Measurements from ENCODE around the gene PRDX5. TPM values are rescaled to one million over a fixed set of nuclear protein-coding genes. Genes with fewer than 3 reads are reported as not detected.

PRDX5 gene
- total RNA-seq, 1 experiment from 2014 or later: 306 TPM

- peaks cover 2% of the 10 kb centered on the region for H3K36me3 ChIP-seq (ENCODE audit: control insufficient read depth, insufficient read depth, low read length)
- Mint-ChIP-seq H3K4me1 (ENCODE audit: low read depth, unreplicated experiment) (peaks cover 17% of the 10 kb centered on the region), H3K36me3 (ENCODE audit: insufficient read depth, unreplicated experiment) (peaks cover 73% of the 10 kb centered on the region), H3K4me3 (ENCODE audit: unreplicated experiment) (peak overlapping the region; percentile 89), H3K27ac (ENCODE audit: unreplicated experiment) (peak overlapping the region; percentile 95), H3K27me3 (ENCODE audit: insufficient read depth, unreplicated experiment) (no peaks in the 10 kb centered on the region), H3K9me3 (ENCODE audit: unreplicated experiment) (no peaks in the 10 kb centered on the region)
- no peak for TF ChIP-seq CTCF (IDR thresholded peaks at IDR 0.05; ENCODE audit: insufficient read depth in 1 of 2, low read depth in 1 of 2, low read length in 1 of 2, severe bottlenecking in 1 of 2, unreplicated experiment in 1 of 2)
- peak overlapping the region; percentile 85 for H3K4me3 ChIP-seq (ENCODE audit: low read depth, low read length)
- ChIA-PET CTCF (interaction anchor here (0.7 to 3.8 kb wide), 9 partner anchors 9 to 85 kb away, joined by 3 to 34 read pairs (median 12); partner anchors contain the start of genes BAD, CATSPERZ, GPR137 and PLCB3), POLR2A (interaction anchor here (0.6 to 3.5 kb wide), 8 partner anchors 15 to 99 kb away, joined by 4 to 22 read pairs (median 8); partner anchors contain the start of genes BAD, ESRRA, FKBP2 and PPP1R14B)
- peaks cover 21% of the 10 kb centered on the region for H3K4me1 ChIP-seq
- intact Hi-C loops (cut with micrococcal nuclease; ENCODE audit: unreplicated experiment): loop anchor here (1.0 to 5.0 kb wide), 5 partner anchors 15 to 88 kb away; partner anchors contain the start of genes BAD, ESRRA, PLCB3 and RPS6KA4
- DNase-seq: peak; percentile 99
- no peaks in the 10 kb centered on the region for H3K27me3 ChIP-seq (replicated peaks; ENCODE audit: control insufficient read depth, insufficient read depth, low read length)
- H3K9me3 ChIP-seq: no peaks in the 10 kb centered on the region
- no TSS peak for BruUV-seq (replicated peaks)
These were observed 48.2 kb upstream of the PRDX5 start for GRCh38 chr11:64269540-64270220.

GRCh38 chr11:64275031-64275800 is 42.7 kb upstream of the PRDX5 start:
- intact Hi-C loops (cut with micrococcal nuclease; ENCODE audit: unreplicated experiment): no loop called here
- H3K4me1 Mint-ChIP-seq (ENCODE audit: low read depth, unreplicated experiment): no peaks in the 10 kb centered on the region
- CTCF ChIA-PET: interaction anchor here (0.6 to 1.8 kb wide), 3 partner anchors 26 to 33 kb away, joined by 4 to 5 read pairs (median 5); partner anchors contain the start of gene ESRRA
- no peak for DNase-seq
- no peak overlapping the region for H3K4me3 ChIP-seq (ENCODE audit: low read depth, low read length)
- peaks cover 2% of the 10 kb centered on the region for H3K36me3 ChIP-seq (ENCODE audit: control insufficient read depth, insufficient read depth, low read length)
- peaks cover 39% of the 10 kb centered on the region for H3K36me3 Mint-ChIP-seq (ENCODE audit: insufficient read depth, unreplicated experiment)
- H3K27ac Mint-ChIP-seq (ENCODE audit: unreplicated experiment): no peak overlapping the region
- H3K4me1 ChIP-seq: peaks cover 6% of the 10 kb centered on the region
- TF ChIP-seq CTCF (IDR thresholded peaks at IDR 0.05; ENCODE audit: insufficient read depth in 1 of 2, low read depth in 1 of 2, low read length in 1 of 2, severe bottlenecking in 1 of 2, unreplicated experiment in 1 of 2): no peak
- H3K9me3 ChIP-seq: no peaks in the 10 kb centered on the region
- no TSS peak for BruUV-seq (replicated peaks)
- POLR2A ChIA-PET: no interaction called here
- H3K27me3 ChIP-seq (replicated peaks; ENCODE audit: control insufficient read depth, insufficient read depth, low read length): no peaks in the 10 kb centered on the region
- H3K9me3 Mint-ChIP-seq (ENCODE audit: unreplicated experiment): no peaks in the 10 kb centered on the region
- no peaks in the 10 kb centered on the region for H3K27me3 Mint-ChIP-seq (ENCODE audit: insufficient read depth, unreplicated experiment)
- no peak overlapping the region for H3K4me3 Mint-ChIP-seq (ENCODE audit: unreplicated experiment)

GRCh38 chr11:64275841-64276240 is 42.1 kb upstream of the PRDX5 start:
- ChIA-PET POLR2A (no interaction called here), CTCF (interaction anchor here (1.8 kb wide), 1 partner anchor 25 kb away, joined by 5 read pairs; no protein-coding TSS in a partner anchor)
- H3K4me1 Mint-ChIP-seq (ENCODE audit: low read depth, unreplicated experiment): no peaks in the 10 kb centered on the region
- no peaks in the 10 kb centered on the region for H3K27me3 Mint-ChIP-seq (ENCODE audit: insufficient read depth, unreplicated experiment)
- peaks cover 2% of the 10 kb centered on the region for H3K36me3 ChIP-seq (ENCODE audit: control insufficient read depth, insufficient read depth, low read length)
- no peak overlapping the region for H3K4me3 Mint-ChIP-seq (ENCODE audit: unreplicated experiment)
- no peak overlapping the region for H3K4me3 ChIP-seq (ENCODE audit: low read depth, low read length)
- H3K27me3 ChIP-seq (replicated peaks; ENCODE audit: control insufficient read depth, insufficient read depth, low read length): no peaks in the 10 kb centered on the region
- no TSS peak for BruUV-seq (replicated peaks)
- intact Hi-C loops (cut with micrococcal nuclease; ENCODE audit: unreplicated experiment): no loop called here
- no peaks in the 10 kb centered on the region for H3K9me3 ChIP-seq
- no peak overlapping the region for H3K27ac Mint-ChIP-seq (ENCODE audit: unreplicated experiment)
- H3K4me1 ChIP-seq: peaks cover 6% of the 10 kb centered on the region
- H3K36me3 Mint-ChIP-seq (ENCODE audit: insufficient read depth, unreplicated experiment): peaks cover 33% of the 10 kb centered on the region
- no peak for DNase-seq
- no peak for TF ChIP-seq CTCF (IDR thresholded peaks at IDR 0.05; ENCODE audit: insufficient read depth in 1 of 2, low read depth in 1 of 2, low read length in 1 of 2, severe bottlenecking in 1 of 2, unreplicated experiment in 1 of 2)
- no peaks in the 10 kb centered on the region for H3K9me3 Mint-ChIP-seq (ENCODE audit: unreplicated experiment)
